Memory B cell (primary cell): ENCODE data around the gene LYZL6.

Experiments used
- ATAC-seq: fragments of 150-1000 bp; cut with Tn5 transposase; 2 replicates; pipeline ENCODE4 v1.10.0; 2021; ENCODE audit warnings: low read depth, mild to moderate bottlenecking, moderate library complexity
- DNase-seq, 2 donors: peaks; one replicate each; pipeline ENCODE4 v3.0.0; 2022; ENCODE audit warnings: low spot score in 2 of 2
- H3K27ac Mint-ChIP-seq: one replicate; pipeline ENCODE4 v1.8.0; 2022; ENCODE audit warnings: mild to moderate bottlenecking, moderate library complexity, mixed read lengths
- H3K27me3 Mint-ChIP-seq: one replicate; pipeline ENCODE4 v1.8.0; 2022; ENCODE audit warnings: mixed read lengths
- H3K36me3 Mint-ChIP-seq: one replicate; pipeline ENCODE4 v1.8.0; 2022; ENCODE audit warnings: mild to moderate bottlenecking, mixed read lengths
- H3K4me1 Mint-ChIP-seq: one replicate; pipeline ENCODE4 v1.8.0; 2022; ENCODE audit warnings: mixed read lengths
- H3K4me3 Mint-ChIP-seq: one replicate; pipeline ENCODE4 v1.8.0; 2022; ENCODE audit warnings: mild to moderate bottlenecking, moderate library complexity, mixed read lengths
- H3K9me3 Mint-ChIP-seq: one replicate; pipeline ENCODE4 v1.8.0; 2022; ENCODE audit warnings: mixed read lengths

LYZL6 gene

GRCh38 chr17:35931794-35932425 lies 11.6 kb downstream of the LYZL6 start:
- peaks cover 4% of the 10 kb centered on the region for H3K4me1 Mint-ChIP-seq
- H3K36me3 Mint-ChIP-seq = no peaks in the 10 kb centered on the region
- no peak overlapping the region for H3K4me3 Mint-ChIP-seq
- H3K9me3 Mint-ChIP-seq = no peaks in the 10 kb centered on the region
- DNase-seq = no peak
- no peak overlapping the region for H3K27ac Mint-ChIP-seq
- ATAC-seq = no peak
- peaks cover 5% of the 10 kb centered on the region for H3K27me3 Mint-ChIP-seq

GRCh38 chr17:35930211-35931065 lies 13.1 kb downstream of the LYZL6 start, which contains the start of gene RDM1:
Gene RDM1, minus strand, starts transcription at chr17:35930773. Its CDS starts 46 bp downstream, at chr17:35930727.
- no peak within 1 kb of the TSS for H3K27ac Mint-ChIP-seq
- no peaks in the 10 kb centered on the region for H3K36me3 Mint-ChIP-seq
- peaks cover 5% of the 10 kb centered on the region for H3K27me3 Mint-ChIP-seq
- H3K9me3 Mint-ChIP-seq = no peaks in the 10 kb centered on the region
- peak within 1 kb of the TSS; percentile 81 for H3K4me3 Mint-ChIP-seq
- ATAC-seq (peak; percentile 94), DNase-seq (peak; percentile 56 to 57)
- H3K4me1 Mint-ChIP-seq = peaks cover 4% of the 10 kb centered on the region

- DNase-seq (no peak), ATAC-seq (no peak)
- H3K9me3 Mint-ChIP-seq = no peaks in the 10 kb centered on the region
- no peak overlapping the region for H3K4me3 Mint-ChIP-seq
- peaks cover 4% of the 10 kb centered on the region for H3K27me3 Mint-ChIP-seq
- H3K36me3 Mint-ChIP-seq = no peaks in the 10 kb centered on the region
- no peak overlapping the region for H3K27ac Mint-ChIP-seq
- H3K4me1 Mint-ChIP-seq = peaks cover 8% of the 10 kb centered on the region
Measured at GRCh38 chr17:35927714-35928113, 15.8 kb downstream of the LYZL6 start.

GRCh38 chr17:35923609-35924114 lies 19.9 kb downstream of the LYZL6 start:
- no peak for DNase-seq
- H3K9me3 Mint-ChIP-seq = no peaks in the 10 kb centered on the region
- H3K27me3 Mint-ChIP-seq = peaks cover 4% of the 10 kb centered on the region
- no peak overlapping the region for H3K4me3 Mint-ChIP-seq
- H3K27ac Mint-ChIP-seq = no peak overlapping the region
- peak; percentile 15 for ATAC-seq
- H3K36me3 Mint-ChIP-seq = no peaks in the 10 kb centered on the region
- H3K4me1 Mint-ChIP-seq = peaks cover 4% of the 10 kb centered on the region

- Mint-ChIP-seq H3K4me1 (peaks cover 4% of the 10 kb centered on the region), H3K9me3 (no peaks in the 10 kb centered on the region), H3K4me3 (no peak overlapping the region), H3K27me3 (no peaks in the 10 kb centered on the region), H3K27ac (no peak overlapping the region), H3K36me3 (no peaks in the 10 kb centered on the region)
- ATAC-seq = no peak
- DNase-seq = no peak
Measured at GRCh38 chr17:35920229-35920628, 23.3 kb downstream of the LYZL6 start.

- H3K9me3 Mint-ChIP-seq = no peaks in the 10 kb centered on the region
- no peaks in the 10 kb centered on the region for H3K4me1 Mint-ChIP-seq
- no peak for ATAC-seq
- no peak overlapping the region for H3K27ac Mint-ChIP-seq
- H3K36me3 Mint-ChIP-seq = no peaks in the 10 kb centered on the region
- no peak overlapping the region for H3K4me3 Mint-ChIP-seq
- no peaks in the 10 kb centered on the region for H3K27me3 Mint-ChIP-seq
- DNase-seq = no peak
Measured at GRCh38 chr17:35918665-35919064, 24.8 kb downstream of the LYZL6 start.

GRCh38 chr17:35917519-35918213 lies 25.8 kb downstream of the LYZL6 start:
- H3K4me1 Mint-ChIP-seq = no peaks in the 10 kb centered on the region
- no peaks in the 10 kb centered on the region for H3K9me3 Mint-ChIP-seq
- no peak for ATAC-seq
- no peak for DNase-seq
- H3K36me3 Mint-ChIP-seq = no peaks in the 10 kb centered on the region
- no peak overlapping the region for H3K4me3 Mint-ChIP-seq
- no peak overlapping the region for H3K27ac Mint-ChIP-seq
- no peaks in the 10 kb centered on the region for H3K27me3 Mint-ChIP-seq

GRCh38 chr17:35915153-35915964 lies 28.2 kb downstream of the LYZL6 start:
- Mint-ChIP-seq H3K36me3 (no peaks in the 10 kb centered on the region), H3K4me3 (no peak overlapping the region), H3K4me1 (no peaks in the 10 kb centered on the region)

GRCh38 chr17:35914354-35914753 lies 29.2 kb downstream of the LYZL6 start:
- H3K4me3 Mint-ChIP-seq = no peak overlapping the region
- no peaks in the 10 kb centered on the region for H3K36me3 Mint-ChIP-seq
- H3K4me1 Mint-ChIP-seq = no peaks in the 10 kb centered on the region
- no peaks in the 10 kb centered on the region for H3K27me3 Mint-ChIP-seq
- ATAC-seq (no peak), DNase-seq (no peak)
- H3K9me3 Mint-ChIP-seq = no peaks in the 10 kb centered on the region
- no peak overlapping the region for H3K27ac Mint-ChIP-seq

More at GRCh38 chr17:35915153-35915964, 28.2 kb downstream of the LYZL6 start:
- Mint-ChIP-seq H3K9me3 (no peaks in the 10 kb centered on the region), H3K27me3 (no peaks in the 10 kb centered on the region), H3K27ac (no peak overlapping the region)
- no peak for DNase-seq
- no peak for ATAC-seq

- Mint-ChIP-seq H3K9me3 (no peaks in the 10 kb centered on the region), H3K27ac (no peak overlapping the region), H3K27me3 (no peaks in the 10 kb centered on the region), H3K4me1 (no peaks in the 10 kb centered on the region), H3K4me3 (no peak overlapping the region), H3K36me3 (no peaks in the 10 kb centered on the region)
- ATAC-seq = no peak
- DNase-seq = no peak
Measured at GRCh38 chr17:35913609-35914008, 29.9 kb downstream of the LYZL6 start.

GRCh38 chr17:35912942-35913341 lies 30.6 kb downstream of the LYZL6 start:
- Mint-ChIP-seq H3K4me1 (no peaks in the 10 kb centered on the region), H3K27ac (no peak overlapping the region), H3K36me3 (no peaks in the 10 kb centered on the region), H3K27me3 (no peaks in the 10 kb centered on the region), H3K9me3 (no peaks in the 10 kb centered on the region), H3K4me3 (no peak overlapping the region)
- ATAC-seq (no peak), DNase-seq (no peak)

- no peaks in the 10 kb centered on the region for H3K27me3 Mint-ChIP-seq
- no peaks in the 10 kb centered on the region for H3K36me3 Mint-ChIP-seq
- H3K9me3 Mint-ChIP-seq = no peaks in the 10 kb centered on the region
- no peaks in the 10 kb centered on the region for H3K4me1 Mint-ChIP-seq
- no peak overlapping the region for H3K4me3 Mint-ChIP-seq
- DNase-seq (no peak), ATAC-seq (no peak)
- no peak overlapping the region for H3K27ac Mint-ChIP-seq
Measured at GRCh38 chr17:35912339-35912912, 31.1 kb downstream of the LYZL6 start.

- Mint-ChIP-seq H3K4me3 (no peak overlapping the region), H3K27ac (no peak overlapping the region), H3K9me3 (no peaks in the 10 kb centered on the region), H3K27me3 (no peaks in the 10 kb centered on the region), H3K36me3 (no peaks in the 10 kb centered on the region), H3K4me1 (no peaks in the 10 kb centered on the region)
- ATAC-seq = no peak
- no peak for DNase-seq
Measured at GRCh38 chr17:35909408-35909807, 34.1 kb downstream of the LYZL6 start.
